GM12878 (cell line): ENCODE measurements around the gene NUP210L. TPM values are rescaled to one million over a fixed set of nuclear protein-coding genes. Genes with fewer than 3 reads are reported as not detected.

Experiments
- ATAC-seq: fragments of 200-7000 bp; cut with Tn5 transposase; 3 replicates; pipeline ENCODE4 v1.9.1; 2020; ENCODE audit warnings: mild to moderate bottlenecking, moderate library complexity
- BruUV-seq: library from RNA; stranded (reverse); fragments of 400-500 nt; replicated peaks from 2 replicates; lab custom pipeline; 2021; lab: Mats Ljungman, UMichigan
- CTCF ChIA-PET: fragments of 300-600 bp; sonication (Branson Sonifier 250); formaldehyde crosslinking; extraction: SDS; loops from one replicate; lab custom pipeline; 2021; ENCODE audit warnings: inconsistent platforms; lab: Yijun Ruan, JAX
- POLR2A ChIA-PET: fragments of 350-600 bp; formaldehyde crosslinking; extraction: SDS; loops from one replicate; lab custom pipeline; 2021; ENCODE audit warnings: inconsistent platforms; lab: Charles Lee
- RAD21 ChIA-PET: fragments of 300-600 bp; sonication (Branson Sonifier 250); formaldehyde crosslinking; loops from one replicate; lab custom pipeline; 2023; ENCODE audit warnings: antibody characterized with exemption; ENCODE audit not compliant: unreplicated experiment; lab: Charles Lee
- SMC1A ChIA-PET: fragments of 300-600 bp; sonication (Branson Sonifier 250); formaldehyde crosslinking; loops from one replicate; lab custom pipeline; 2023; ENCODE audit not compliant: unreplicated experiment, uncharacterized antibody; lab: Charles Lee
- DNase-seq: peaks from one replicate; pipeline ENCODE4 v3.0.0-alpha.2; 2011; ENCODE audit warnings: low read depth, low spot score
- FAIRE-seq: peaks from 3 replicates; lab custom pipeline; 2011; peaks lifted over from hg19 to GRCh38; lab: Jason Lieb, UNC
- H2AFZ ChIP-seq: 2 replicates; pipeline ENCODE4 v1.6.0; 2011; ENCODE audit warnings: low read depth, low read length, control low read depth; ENCODE audit not compliant: control insufficient read depth
- H3K27ac ChIP-seq: 2 replicates; pipeline ENCODE4 v1.5.1; 2011; ENCODE audit warnings: control low read depth; ENCODE audit not compliant: control insufficient read depth, insufficient read depth
- H3K27me3 ChIP-seq, 2 experiments: replicated peaks in 1 of 2; 2 replicates each; pipeline versions ENCODE4 v1.6.0 to v1.6.1; 2011; ENCODE audit warnings: low read length in 1 of 2; ENCODE audit not compliant: control insufficient read depth in 2 of 2, insufficient read depth in 2 of 2
- H3K36me3 ChIP-seq, 2 experiments: 2 replicates each; pipeline ENCODE4 v1.5.1; 2011; ENCODE audit warnings: low read length in 1 of 2; ENCODE audit not compliant: control insufficient read depth in 2 of 2, insufficient read depth in 2 of 2
- H3K4me1 ChIP-seq: 2 replicates; pipeline ENCODE4 v1.6.1; 2011; ENCODE audit warnings: mild to moderate bottlenecking, low read length, moderate library complexity, mixed read lengths; ENCODE audit not compliant: control insufficient read depth, insufficient read depth
- H3K4me2 ChIP-seq: 2 replicates; pipeline ENCODE4 v1.6.0; 2011; ENCODE audit warnings: control low read depth; ENCODE audit not compliant: control insufficient read depth, insufficient read depth
- H3K4me3 ChIP-seq: fragments of 200-600 bp; sonication (generic); 2 replicates; pipeline ENCODE4 v1.5.1; 2016
- H3K79me2 ChIP-seq: 2 replicates; pipeline ENCODE4 v1.6.0; 2011; ENCODE audit warnings: low read length; ENCODE audit not compliant: control insufficient read depth, insufficient read depth
- H3K9ac ChIP-seq: 2 replicates; pipeline ENCODE4 v1.8.0; 2011; ENCODE audit warnings: low read length, control low read depth, mixed read lengths; ENCODE audit not compliant: control insufficient read depth, insufficient read depth
- H3K9me3 ChIP-seq: replicated peaks from 3 replicates; pipeline ENCODE4 v1.5.1; 2011; ENCODE audit warnings: mild to moderate bottlenecking, low read length; ENCODE audit not compliant: control insufficient read depth, insufficient read depth
- H4K20me1 ChIP-seq: 2 replicates; pipeline ENCODE4 v1.6.0; 2011; ENCODE audit not compliant: control insufficient read depth, insufficient read depth
- BCL3 ChIP-seq: IDR thresholded peaks from 2 replicates; pipeline ENCODE4 v1.6.1; 2011; ENCODE audit warnings: borderline replicate concordance, low read depth, mild to moderate bottlenecking, moderate library complexity, low read length; ENCODE audit not compliant: insufficient read depth, poor library complexity, severe bottlenecking
- BHLHE40 ChIP-seq, 2 experiments: fragments of 450-650 bp in 1 of 2; IDR thresholded peaks; 2 replicates each; pipeline ENCODE4 v1.6.1; 2011 to 2017; ENCODE audit warnings: low read depth in 2 of 2, borderline replicate concordance in 1 of 2, improper control_type of control experiment in 1 of 2, low read length in 1 of 2, mild to moderate bottlenecking in 1 of 2
- ESRRA ChIP-seq: IDR thresholded peaks from 2 replicates; pipeline ENCODE4 v1.6.1; 2012; ENCODE audit warnings: mild to moderate bottlenecking, low read length, improper control_type of control experiment
- MEF2A ChIP-seq: IDR thresholded peaks from 2 replicates; pipeline ENCODE4 v1.6.1; 2011; ENCODE audit warnings: low read depth, mild to moderate bottlenecking, low read length, moderate library complexity; ENCODE audit not compliant: insufficient read depth
- MTA3 ChIP-seq: IDR thresholded peaks from 2 replicates; pipeline ENCODE4 v1.6.1; 2012; ENCODE audit warnings: low read length, inconsistent platforms, borderline replicate concordance
- NR2F1 ChIP-seq: fragments of 450-650 bp; conservative IDR thresholded peaks from 2 replicates; pipeline ENCODE4 v1.6.1; 2017; ENCODE audit warnings: mild to moderate bottlenecking
- POLR2AphosphoS5 ChIP-seq: IDR thresholded peaks from 2 replicates; pipeline ENCODE4 v1.6.1; 2011; ENCODE audit warnings: mild to moderate bottlenecking, low read length, inconsistent platforms
- PRDM15 ChIP-seq: fragments of 450-650 bp; formaldehyde crosslinking; IDR thresholded peaks from 2 replicates; pipeline ENCODE4 v1.4.0; 2020; ENCODE audit warnings: mild to moderate bottlenecking, moderate library complexity
- STAT3 ChIP-seq: IDR thresholded peaks from 2 replicates; pipeline ENCODE4 v1.6.1; 2011; ENCODE audit warnings: low read depth, low read length, improper control_type of control experiment
- SUPT20H ChIP-seq: IDR thresholded peaks from 2 replicates; pipeline ENCODE4 v1.6.1; 2011; ENCODE audit warnings: low read depth, mild to moderate bottlenecking, low read length, moderate library complexity, borderline replicate concordance; ENCODE audit not compliant: control insufficient read depth
- WGBS: methylation state at CpG from one replicate; pipeline ENCODE4 v1.1.6; 2016; ENCODE audit warnings: low lambda C conversion rate; ENCODE audit not compliant: insufficient replicate concordance, insufficient coverage; ENCODE audit errors: missing lambda C conversion rate; 5-methylcytosine and 5-hydroxymethylcytosine counted together
- in situ Hi-C: fragments of 300-500 bp; cut with MboI; formaldehyde crosslinking; loops from 9 replicates; pipeline ENCODE4 v1.14.3; 2018; ENCODE audit warnings: mixed read lengths
- intact Hi-C: fragments of 100-400 bp; cut with micrococcal nuclease; formaldehyde crosslinking; loops from one replicate; pipeline ENCODE4 v1.14.2; 2022; ENCODE audit not compliant: unreplicated experiment
- polyA plus RNA-seq, 11 experiments: library from polyadenylated mRNA; depleted of rRNA in 4 of 11; unstranded in 6 of 11; stranded (reverse) in 5 of 11; fragments of >200 nt; fragmentation: Nextera tagmentation in 4 of 11; fragmentation: Illumina TruSeq in 1 of 11; extraction: Ambion mirVana in 4 of 11; extraction: Trizol in 1 of 11; gene quantifications; 1 replicate in 1 of 11; 2 replicates in 10 of 11; pipeline versions ENCODE4 v1.2.1 to v1.2.3, GENCODE V29; 2011 to 2016; ENCODE audit warnings: inconsistent platforms in 2 of 11, missing spikeins in 2 of 11, low read depth in 1 of 11
- total RNA-seq, 4 experiments: library from RNA; depleted of rRNA in 3 of 4; stranded (reverse); fragments of >200 nt in 3 of 4; fragmentation: Illumina TruSeq in 1 of 4; extraction: Trizol in 1 of 4; gene quantifications; 2 replicates each; pipeline versions ENCODE4 v1.2.1 to v1.2.3, GENCODE V29; 2013 to 2021
- TF ChIP-seq, protein P1 (sequence below): IDR thresholded peaks from 2 replicates; pipeline ENCODE4 v1.6.1; 2011; ENCODE audit warnings: low read depth, mild to moderate bottlenecking, low read length, moderate library complexity, borderline replicate concordance; ENCODE audit errors: extremely low read depth
- TF ChIP-seq, protein P2 (sequence below): fragments of 450-650 bp; conservative IDR thresholded peaks from 2 replicates; pipeline ENCODE4 v1.6.1; 2017; ENCODE audit warnings: mild to moderate bottlenecking, moderate library complexity

Gene NUP210L
- total and polyA plus RNA-seq, 10 of the 15 experiments (the other 5 are each of a cell fraction or from before 2014, with no cell fraction given): 0.04 to 0.08 (median 0.07) TPM; not detected in 7

DNA sequence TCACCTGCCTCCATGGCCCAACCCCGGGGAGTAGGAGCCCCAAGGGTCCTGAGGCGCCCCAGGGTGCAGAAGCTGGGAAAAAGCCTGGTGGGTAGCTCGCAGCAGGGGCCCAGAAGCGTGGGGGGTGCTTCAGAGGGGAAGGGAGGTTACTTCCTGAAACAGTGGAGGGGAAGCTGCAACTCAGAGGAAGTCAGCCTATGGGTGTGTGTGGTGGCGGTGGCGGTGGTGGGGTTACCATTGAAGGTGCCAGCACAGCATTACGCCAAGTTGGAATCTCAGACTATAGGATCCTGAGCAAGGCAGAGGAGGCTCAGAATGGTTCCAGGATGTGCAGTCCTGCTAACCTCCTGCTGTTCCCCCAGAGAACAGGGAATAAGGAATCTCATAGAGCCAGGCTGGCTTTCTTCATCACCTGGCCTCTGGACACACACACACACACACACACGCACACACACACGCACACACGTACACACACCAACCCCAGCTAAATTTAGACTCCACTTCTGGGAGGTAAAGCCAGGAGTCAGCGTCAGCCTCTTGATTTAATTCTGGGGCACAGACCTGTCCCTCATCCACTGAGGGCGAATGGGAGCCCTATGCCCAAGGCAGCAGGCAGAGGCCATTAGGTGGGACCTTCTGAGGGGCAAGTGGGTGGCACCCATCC is 209.6 kb downstream of the NUP210L start:
- BruUV-seq: no TSS peak
- Histone ChIP-seq H3K4me3 (peak overlapping the region; percentile 100), H3K36me3 (peaks cover 21 to 22% of the 10 kb centered on the region in 2 experiments; a peak in 3 of 4 replicates), H2AFZ (peak overlapping the region; percentile 62), H3K9ac (peak overlapping the region; percentile 99), H3K4me1 (peaks cover 21% of the 10 kb centered on the region), H3K27ac (peak overlapping the region; percentile 95), H3K4me2 (peak overlapping the region; percentile 100), H3K27me3 (no peaks in the 10 kb centered on the region), H3K79me2 (peaks cover 28% of the 10 kb centered on the region), H4K20me1 (no peaks in the 10 kb centered on the region), H3K9me3 (no peaks in the 10 kb centered on the region)
- peak; percentile 98 for FAIRE-seq
- RAD21 ChIA-PET: interaction anchor here (0.9 to 4.9 kb wide), 25 partner anchors 11 to 253 kb away, joined by 3 to 55 read pairs (median 5); partner anchors contain the start of genes CREB3L4, CRTC2, GATAD2B and JTB
- SMC1A ChIA-PET: interaction anchor here (0.7 to 4.5 kb wide), 25 partner anchors 9 to 273 kb away, joined by 3 to 59 read pairs (median 5); partner anchors contain the start of genes CREB3L4, GATAD2B, JTB and RAB13
- in situ Hi-C loops (no loop called here), intact Hi-C loops (loop anchor here (1.0 to 2.0 kb wide), 2 partner anchors 22 kb away; partner anchors contain the start of genes CREB3L4 and GATAD2B)
- ATAC-seq: peak; percentile 70
- no peak for DNase-seq
- CTCF ChIA-PET: interaction anchor here (0.6 to 4.8 kb wide), 13 partner anchors 11 to 267 kb away, joined by 3 to 54 read pairs (median 8); partner anchors contain the start of genes CREB3L4, CRTC2, GATAD2B and NPR1
- WGBS: under 1% methylated on average over 12 of the region's 12 CpGs
- POLR2A ChIA-PET: interaction anchor here (0.9 to 5.3 kb wide), 14 partner anchors 9 to 311 kb away, joined by 3 to 83 read pairs (median 8); partner anchors contain the start of genes CHTOP, CREB3L4, GATAD2B and JTB
- TF ChIP-seq STAT3 (no peak), PRDM15 (no peak), MEF2A (no peak), ESRRA (no peak), NR2F1 (no peak), POLR2AphosphoS5 (no peak), BCL3 (no peak), MTA3 (peak; percentile 95; the same call in 1 of the 2 replicates), SUPT20H (no peak), BHLHE40 (IDR thresholded peaks at IDR 0.05; ENCODE audit: borderline replicate concordance in 1 of 2, low read depth in 2 of 2, low read length in 1 of 2) (no peak)
- TF ChIP-seq, protein P1, sequence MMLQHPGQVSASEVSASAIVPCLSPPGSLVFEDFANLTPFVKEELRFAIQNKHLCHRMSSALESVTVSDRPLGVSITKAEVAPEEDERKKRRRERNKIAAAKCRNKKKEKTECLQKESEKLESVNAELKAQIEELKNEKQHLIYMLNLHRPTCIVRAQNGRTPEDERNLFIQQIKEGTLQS: no peak
- TF ChIP-seq, protein P2, sequence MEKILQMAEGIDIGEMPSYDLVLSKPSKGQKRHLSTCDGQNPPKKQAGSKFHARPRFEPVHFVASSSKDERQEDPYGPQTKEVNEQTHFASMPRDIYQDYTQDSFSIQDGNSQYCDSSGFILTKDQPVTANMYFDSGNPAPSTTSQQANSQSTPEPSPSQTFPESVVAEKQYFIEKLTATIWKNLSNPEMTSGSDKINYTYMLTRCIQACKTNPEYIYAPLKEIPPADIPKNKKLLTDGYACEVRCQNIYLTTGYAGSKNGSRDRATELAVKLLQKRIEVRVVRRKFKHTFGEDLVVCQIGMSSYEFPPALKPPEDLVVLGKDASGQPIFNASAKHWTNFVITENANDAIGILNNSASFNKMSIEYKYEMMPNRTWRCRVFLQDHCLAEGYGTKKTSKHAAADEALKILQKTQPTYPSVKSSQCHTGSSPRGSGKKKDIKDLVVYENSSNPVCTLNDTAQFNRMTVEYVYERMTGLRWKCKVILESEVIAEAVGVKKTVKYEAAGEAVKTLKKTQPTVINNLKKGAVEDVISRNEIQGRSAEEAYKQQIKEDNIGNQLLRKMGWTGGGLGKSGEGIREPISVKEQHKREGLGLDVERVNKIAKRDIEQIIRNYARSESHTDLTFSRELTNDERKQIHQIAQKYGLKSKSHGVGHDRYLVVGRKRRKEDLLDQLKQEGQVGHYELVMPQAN: no peak
